Measurements from ENCODE around the gene MCTP1.

GRCh38 chr5:95009812-95010211 lies 275.1 kb downstream of the MCTP1 start:
- no peak for TF ChIP-seq POLR2AphosphoS5 (IDR thresholded peaks at IDR 0.05; ENCODE audit: borderline replicate concordance, low read depth, low read length)
- no peak for TF ChIP-seq EZH2 (IDR thresholded peaks at IDR 0.05)
